GM18870 (cell line): ENCODE data around the gene HSD17B8.

Source experiments
- ATAC-seq: cut with Tn5 transposase; IDR thresholded peaks from one replicate; pipeline ENCODE4 v1.9.1; 2021; ENCODE audit warnings: moderate library complexity; ENCODE audit not compliant: unreplicated experiment

HSD17B8 gene

DNA sequence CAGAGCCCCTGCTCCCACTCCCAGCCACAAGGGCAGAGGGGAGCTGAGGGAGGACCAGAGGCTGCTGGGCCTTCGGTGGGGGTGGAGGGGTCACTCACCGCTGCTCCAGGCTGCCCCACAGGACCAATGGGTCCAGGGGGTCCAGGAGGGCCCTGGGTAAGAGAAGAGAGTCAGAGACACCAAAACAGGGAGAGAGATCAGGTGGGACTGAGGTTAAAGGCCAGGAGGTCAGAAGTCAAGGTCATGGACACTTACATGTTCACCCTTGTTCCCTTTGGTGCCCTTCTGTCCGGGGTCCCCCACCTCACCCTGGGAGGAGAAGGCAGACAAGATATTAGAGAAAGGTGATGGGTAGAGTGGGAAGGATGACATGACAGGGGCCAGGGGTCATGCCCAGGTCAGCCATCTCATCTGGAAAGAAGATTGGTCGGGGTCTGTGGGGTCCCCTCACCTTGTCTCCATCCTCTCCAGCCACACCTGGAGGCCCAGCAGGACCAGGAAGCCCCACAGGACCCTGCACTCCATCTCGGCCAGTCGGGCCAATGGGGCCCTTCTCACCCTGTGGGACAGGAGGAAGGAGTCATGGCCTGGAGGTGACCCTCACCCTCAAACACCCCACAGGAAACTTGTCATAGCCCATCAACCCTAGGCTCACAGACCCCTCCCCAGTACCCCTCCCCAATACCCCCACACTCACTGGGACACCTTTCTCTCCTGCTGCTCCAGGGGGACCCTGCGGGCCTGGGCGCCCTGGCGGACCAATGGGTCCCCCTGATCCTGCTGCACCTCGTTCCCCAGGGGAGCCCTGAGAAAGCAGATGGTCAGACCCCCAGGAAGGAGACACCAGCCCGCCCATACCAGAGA is 33.2 kb upstream of the HSD17B8 start:
- no peak for ATAC-seq

DNA sequence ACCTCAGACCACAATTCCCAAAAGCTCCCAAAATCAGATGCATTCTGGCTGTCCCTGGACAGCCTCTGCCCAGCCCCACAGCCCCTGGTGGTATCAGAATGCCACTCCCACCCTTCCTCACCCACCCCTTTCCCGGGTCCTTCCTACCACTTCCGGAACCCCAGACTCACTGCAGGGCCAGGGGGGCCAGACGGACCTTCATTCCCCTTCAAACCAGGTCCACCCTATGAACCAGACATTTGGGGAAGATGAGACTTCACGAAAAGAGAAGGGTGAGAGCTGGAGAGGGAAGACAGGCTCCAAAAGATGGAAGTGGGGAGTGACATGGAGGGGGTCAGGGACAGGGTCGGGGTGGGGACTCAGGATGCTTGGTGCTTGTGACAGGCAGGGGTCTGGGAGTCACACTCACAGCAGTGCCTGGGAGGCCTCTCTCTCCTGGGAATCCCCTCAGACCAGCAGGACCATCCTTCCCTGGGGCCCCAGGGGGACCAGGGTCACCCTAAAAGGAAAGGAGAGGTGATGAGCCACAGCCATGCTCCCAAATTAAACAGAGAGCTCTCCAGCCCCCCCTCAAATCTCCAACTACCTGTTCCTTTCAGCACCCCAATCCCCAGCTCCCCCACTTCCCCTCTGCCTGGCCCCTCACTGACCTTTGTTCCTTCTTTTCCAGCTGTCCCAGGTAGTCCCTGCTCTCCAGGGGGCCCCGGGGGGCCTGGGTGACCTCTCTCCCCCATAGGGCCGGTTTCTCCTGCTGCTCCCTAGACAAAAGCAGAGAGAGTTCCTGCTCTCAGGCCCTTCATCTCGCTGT is 32.4 kb upstream of the HSD17B8 start:
- ATAC-seq: no peak

GRCh38 chr6:33172688-33173534 is 31.5 kb upstream of the HSD17B8 start:
- ATAC-seq: no peak

DNA sequence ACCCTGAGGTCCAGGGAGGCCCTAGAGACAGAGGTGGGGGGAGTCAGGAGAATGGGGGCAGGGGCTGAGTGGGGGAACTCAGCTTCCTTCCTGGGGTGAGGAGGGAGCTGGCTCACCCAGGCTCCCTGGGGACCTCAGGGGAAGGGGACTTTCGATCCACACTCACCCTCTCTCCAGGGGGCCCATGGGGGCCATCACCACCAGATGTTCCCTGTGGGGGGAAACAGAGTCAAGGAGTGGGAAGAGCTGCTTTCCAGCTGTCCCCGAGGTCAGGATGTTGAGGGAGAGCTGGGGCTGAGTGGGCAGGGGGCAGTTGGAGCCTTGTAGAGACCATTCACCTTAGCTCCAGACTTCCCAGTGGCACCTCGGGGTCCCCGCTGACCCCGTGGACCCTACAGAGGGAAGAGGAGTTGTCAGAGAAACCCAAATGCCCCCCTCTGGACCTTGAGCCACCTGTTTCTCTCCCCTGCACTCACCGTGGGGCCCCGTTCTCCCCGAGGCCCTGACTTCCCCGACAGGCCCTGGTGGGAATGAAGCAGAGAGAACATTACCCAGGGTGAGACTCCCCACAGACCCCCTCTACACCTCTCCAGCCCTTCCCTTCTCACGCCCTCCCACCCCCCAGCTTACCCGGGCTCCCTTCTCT is 30.8 kb upstream of the HSD17B8 start:
- no peak for ATAC-seq

GRCh38 chr6:33174784-33175183 is 29.7 kb upstream of the HSD17B8 start:
- no peak for ATAC-seq

DNA sequence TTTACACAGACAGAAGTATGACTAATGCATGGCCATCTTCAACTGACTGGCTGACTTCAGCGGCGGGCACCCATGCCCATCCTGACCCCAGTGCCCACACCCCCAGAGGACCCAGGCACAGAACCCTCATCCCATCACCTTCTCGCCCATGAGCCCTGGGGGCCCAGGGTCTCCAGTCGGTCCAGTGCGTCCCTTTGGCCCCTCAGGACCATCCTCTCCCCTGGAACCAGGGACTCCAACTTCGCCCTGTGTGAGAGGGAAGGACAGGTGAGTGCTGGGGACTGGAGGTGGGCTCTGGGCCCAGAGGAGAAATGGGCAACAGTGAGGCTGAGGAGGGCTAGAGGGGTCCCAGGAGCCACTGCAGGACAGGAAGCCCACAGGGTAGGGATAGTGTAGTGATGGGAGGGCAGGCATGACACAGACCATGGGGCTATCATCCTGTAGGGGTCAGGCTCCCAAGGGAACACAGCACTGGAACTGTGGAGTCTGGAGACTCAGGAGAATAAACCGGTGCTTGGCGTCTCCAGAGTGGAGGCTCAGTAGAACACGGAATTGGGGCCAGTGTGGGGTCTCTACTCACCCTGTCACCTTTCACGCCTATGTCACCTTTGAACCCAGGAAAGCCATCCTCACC is 28.9 kb upstream of the HSD17B8 start:
- no peak for ATAC-seq

GRCh38 chr6:33176906-33177305 is 27.5 kb upstream of the HSD17B8 start:
- no peak for ATAC-seq

GRCh38 chr6:33177552-33178446 is 26.7 kb upstream of the HSD17B8 start:
- no peak for ATAC-seq

DNA sequence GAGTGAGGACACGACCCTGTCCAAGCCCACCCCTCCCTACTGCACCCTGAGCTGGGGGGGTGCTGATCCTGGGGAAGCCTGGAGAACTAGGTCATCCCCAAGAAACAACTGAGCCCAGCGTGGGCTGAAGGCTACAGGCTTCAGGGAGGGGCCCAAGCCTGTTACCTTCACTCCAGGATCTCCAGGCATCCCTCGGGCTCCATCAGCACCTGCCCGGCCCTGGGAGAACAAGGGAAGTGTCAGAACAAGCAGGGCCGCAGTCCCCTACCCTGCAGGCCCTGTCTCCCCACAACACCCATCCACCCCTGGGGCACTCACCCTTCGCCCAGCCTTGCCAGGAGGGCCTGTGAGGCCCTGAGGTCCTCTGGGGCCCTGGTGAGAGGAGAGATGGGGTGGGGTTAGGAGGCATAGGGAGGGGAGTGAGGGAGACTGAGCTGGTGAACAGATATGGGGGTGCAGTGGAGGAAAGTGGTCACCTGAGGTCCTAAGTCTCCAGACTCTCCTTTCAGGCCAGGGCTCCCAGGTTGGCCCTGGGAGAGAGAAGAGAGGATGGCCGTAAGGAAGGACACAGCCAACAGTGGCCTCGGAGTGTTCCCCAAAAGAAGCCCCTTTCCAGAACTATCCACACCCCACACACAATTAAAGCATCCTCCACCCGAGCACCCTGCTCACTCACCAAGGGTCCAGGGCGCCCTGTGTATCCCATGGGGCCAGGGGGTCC is 25.5 kb upstream of the HSD17B8 start:
- no peak for ATAC-seq

GRCh38 chr6:33181141-33181540 is 23.3 kb upstream of the HSD17B8 start:
- ATAC-seq: no peak

DNA sequence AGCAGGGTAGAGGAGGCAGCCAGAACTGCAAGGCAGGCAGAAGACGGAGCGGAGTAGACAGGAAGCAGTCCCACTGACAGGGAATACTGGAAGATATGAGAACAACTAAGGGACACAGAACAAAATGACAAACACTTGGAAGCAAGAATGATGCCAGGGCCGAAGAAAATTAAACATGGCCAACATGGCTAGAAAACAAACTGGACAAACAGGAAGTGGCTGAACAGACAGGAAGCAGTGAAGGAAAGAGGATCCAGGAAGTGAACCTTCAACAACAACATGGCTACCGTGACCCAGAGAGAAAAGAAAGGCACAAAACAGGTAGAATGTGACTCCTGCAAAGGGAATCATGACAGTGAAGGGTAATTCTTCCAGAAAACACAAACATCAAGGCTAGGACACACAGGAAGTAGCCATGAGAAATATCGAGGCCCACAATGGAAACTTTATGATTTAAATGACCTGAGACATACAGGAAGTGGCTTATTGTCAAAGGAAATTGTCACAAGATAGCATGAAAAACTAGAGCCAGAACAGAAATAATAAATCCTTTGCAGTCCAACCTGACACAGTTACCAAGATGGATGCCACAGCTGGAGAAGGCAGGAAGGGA is 21.3 kb upstream of the HSD17B8 start:
- ATAC-seq: no peak

GRCh38 chr6:33185190-33185589 is 19.3 kb upstream of the HSD17B8 start:
- no peak for ATAC-seq

- no peak for ATAC-seq
These were observed 18.7 kb upstream of the HSD17B8 start for GRCh38 chr6:33185654-33186187.

- ATAC-seq: no peak
These were observed 16.6 kb upstream of the HSD17B8 start for GRCh38 chr6:33187809-33188208.

DNA sequence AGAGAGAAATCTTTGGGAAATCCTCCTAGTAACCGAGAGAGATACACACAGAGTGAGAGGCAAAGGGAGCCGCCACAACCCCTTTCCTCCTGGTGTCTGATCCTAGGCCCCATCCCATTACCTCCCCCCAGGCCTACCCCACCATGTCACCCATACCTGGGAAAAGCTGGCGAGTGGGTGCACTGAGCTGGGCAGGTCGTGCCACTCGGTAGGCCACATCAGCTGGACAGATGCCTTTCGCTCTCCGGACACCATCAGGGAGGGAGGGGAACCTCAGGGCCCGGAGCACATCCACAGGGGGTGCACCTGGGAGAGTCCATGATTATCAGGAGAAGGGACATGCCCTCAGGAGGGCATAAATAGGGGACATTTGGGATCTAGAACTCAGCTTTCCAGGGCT is 15.3 kb upstream of the HSD17B8 start:
- ATAC-seq: no peak

DNA sequence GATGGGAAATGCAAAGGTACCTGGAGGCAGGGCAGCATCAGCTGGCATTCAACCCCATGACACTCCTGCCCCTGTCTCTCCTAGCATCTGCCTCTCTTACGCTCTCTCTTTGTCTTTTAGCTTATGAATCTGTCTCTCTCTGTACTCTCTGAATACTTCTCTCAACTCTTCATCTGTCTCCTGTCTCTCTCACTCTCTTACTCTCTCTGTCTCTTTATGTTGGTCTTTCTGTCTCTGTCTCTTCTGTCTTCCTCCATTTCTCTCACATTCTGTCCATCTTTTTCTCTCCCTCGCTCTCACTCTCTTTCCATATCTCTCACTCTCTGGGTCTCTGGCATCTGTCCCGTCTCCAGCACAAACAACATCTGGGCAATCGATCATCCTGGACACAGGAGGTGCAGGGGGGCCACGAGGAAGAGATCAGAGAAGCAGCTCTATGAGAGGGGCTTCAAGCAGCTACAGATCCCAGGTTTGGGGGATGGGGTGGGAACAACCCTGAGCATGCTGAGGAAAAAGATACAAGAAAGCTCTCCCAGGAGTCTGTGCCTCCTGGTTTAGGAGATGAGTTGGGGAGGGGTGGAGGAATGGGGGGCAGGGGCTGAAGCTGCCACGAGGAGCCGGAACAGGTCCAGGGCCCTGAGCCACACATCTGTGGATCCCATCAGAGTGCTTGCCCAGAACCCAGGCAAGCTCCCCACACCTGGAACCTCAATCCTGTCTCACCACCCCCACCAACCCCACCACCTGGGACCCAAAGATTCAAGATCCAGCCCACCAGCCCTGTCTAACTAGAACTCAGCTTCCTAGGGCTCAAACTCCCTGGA is 14.6 kb upstream of the HSD17B8 start:
- ATAC-seq: no peak

- ATAC-seq: no peak
These were observed 13.8 kb upstream of the HSD17B8 start for GRCh38 chr6:33190504-33191107.
